Fibroblast of pulmonary artery (primary cell): ENCODE data around the gene SEMA5A.

Experiments used
- DNase-seq: peaks from one replicate; pipeline ENCODE4 v3.0.0-alpha.2; 2010; ENCODE audit warnings: low read depth
- H3K4me3 ChIP-seq: replicated peaks from 2 replicates; pipeline ENCODE4 v1.5.1; 2011; ENCODE audit warnings: low read depth, mild to moderate bottlenecking, control low read depth, low read length, moderate library complexity
- CTCF ChIP-seq: IDR thresholded peaks from 2 replicates; pipeline ENCODE4 v1.5.1; 2011; ENCODE audit warnings: mild to moderate bottlenecking, control low read depth, low read length, inconsistent platforms; ENCODE audit errors: missing control alignments

The SEMA5A gene

GRCh38 chr5:9118852-9119251, 427.0 kb downstream of the SEMA5A start:
- DNase-seq, result no peak
- no peak overlapping the region for H3K4me3 ChIP-seq
- TF ChIP-seq CTCF, result no peak

GRCh38 chr5:9115093-9115492, 430.8 kb downstream of the SEMA5A start:
- TF ChIP-seq CTCF, result no peak
- H3K4me3 ChIP-seq, result no peak overlapping the region
- DNase-seq, result no peak

DNA sequence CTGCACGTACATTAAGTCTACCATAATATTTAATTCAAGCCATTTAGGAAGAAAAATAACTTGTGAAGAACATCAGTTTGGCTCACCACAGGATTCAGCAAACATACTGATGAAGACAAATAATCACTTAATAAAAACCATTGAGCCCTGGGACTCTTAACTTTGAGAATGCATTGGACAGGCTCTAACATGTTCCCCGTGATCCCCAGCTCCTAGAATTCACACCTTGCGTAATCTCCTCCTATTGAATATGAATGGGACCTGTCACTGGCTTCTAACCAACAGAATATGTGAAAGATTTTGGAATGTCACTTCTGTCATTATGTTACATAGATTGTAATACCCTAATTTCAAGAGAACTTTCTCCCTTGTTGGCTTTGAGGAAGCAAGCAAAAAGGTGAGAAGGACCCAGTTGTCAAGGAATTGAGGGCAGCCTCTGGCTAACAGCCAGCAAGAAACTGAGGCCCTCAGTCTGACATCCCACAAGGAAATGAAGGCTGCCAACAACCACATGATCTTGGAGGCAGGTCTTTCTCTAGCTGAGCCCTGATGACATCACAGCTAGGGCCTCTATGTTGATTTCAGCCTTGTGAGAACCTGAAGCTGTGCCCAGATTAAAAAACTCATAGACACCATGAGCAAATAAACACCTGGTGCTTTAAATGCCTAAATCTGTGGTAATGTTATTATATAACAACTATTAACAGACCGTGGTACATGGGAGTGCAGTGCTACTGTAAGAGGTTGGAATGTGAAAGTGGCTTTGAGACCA, 433.2 kb downstream of the SEMA5A start:
- peak; percentile 13 for DNase-seq

DNA sequence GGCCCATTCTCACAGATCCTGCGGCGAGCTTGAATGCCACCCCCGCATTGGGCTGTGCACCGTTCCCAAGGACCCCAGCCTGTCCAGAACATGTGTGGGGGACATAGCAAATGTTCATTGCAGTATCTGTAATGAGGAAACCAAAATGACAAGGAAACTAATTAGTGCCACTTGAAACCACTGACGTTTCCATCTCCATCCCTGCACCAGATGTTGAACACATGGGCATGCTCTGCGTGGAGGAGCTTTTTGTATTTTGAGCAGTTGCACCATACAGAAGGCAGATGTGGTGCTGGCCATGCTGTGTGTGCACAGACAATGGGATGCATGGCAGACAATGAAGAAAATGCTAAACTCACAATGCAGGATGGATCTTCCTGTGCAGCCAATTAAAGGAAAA, 437.7 kb downstream of the SEMA5A start:
- no peak for TF ChIP-seq CTCF
- DNase-seq, result no peak
- no peak overlapping the region for H3K4me3 ChIP-seq

More for the DNA sequence above, 433.2 kb downstream of the SEMA5A start:
- no peak for TF ChIP-seq CTCF
- H3K4me3 ChIP-seq, result no peak overlapping the region

- H3K4me3 ChIP-seq, result no peak overlapping the region
- no peak for DNase-seq
- TF ChIP-seq CTCF, result no peak
Observed at GRCh38 chr5:9105851-9106250, 440.0 kb downstream of the SEMA5A start.

- no peak overlapping the region for H3K4me3 ChIP-seq
- no peak for DNase-seq
- TF ChIP-seq CTCF, result no peak
Observed at GRCh38 chr5:9104571-9105339, 441.1 kb downstream of the SEMA5A start.

DNA sequence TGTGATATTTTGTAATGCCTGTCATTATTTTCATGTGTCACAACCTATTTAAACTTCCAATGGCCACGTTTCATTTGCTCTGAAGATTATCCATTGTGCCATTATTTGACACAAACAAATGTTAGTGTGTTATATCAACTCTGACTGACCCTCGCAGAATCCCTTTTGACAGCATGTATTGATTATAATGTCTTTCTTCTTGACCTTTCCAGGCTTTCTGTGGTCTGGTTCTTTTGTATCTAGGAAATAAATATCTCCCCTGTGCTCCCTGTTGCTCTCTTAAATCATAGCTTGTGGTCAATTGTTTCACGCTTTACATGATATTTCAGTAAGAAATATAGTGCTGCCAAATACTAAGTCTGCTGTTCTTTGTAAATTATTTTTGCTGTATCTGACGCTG, 442.6 kb downstream of the SEMA5A start:
- no peak for TF ChIP-seq CTCF
- no peak for DNase-seq
- H3K4me3 ChIP-seq, result no peak overlapping the region
